Epithelial cell of esophagus (primary cell): Measurements from ENCODE around the gene OR1N1.
"Not testable (repeated sequence)": the region's sequence is repeated elsewhere in the genome, so short reads cannot be mapped to it uniquely, and the experiment has no call there.

Experiments
- DNase-seq: peaks from one replicate; pipeline ENCODE4 v3.0.0; 2010; ENCODE audit warnings: low read depth
- H3K4me3 ChIP-seq: 2 replicates; pipeline ENCODE4 v1.5.1; 2011; ENCODE audit warnings: mild to moderate bottlenecking, low read length, control low read depth
- TF ChIP-seq, protein P1 (sequence below): IDR thresholded peaks from 2 replicates; pipeline ENCODE4 v1.5.1; 2011; ENCODE audit warnings: low read depth, mild to moderate bottlenecking, low read length, control low read depth, inconsistent platforms; ENCODE audit not compliant: insufficient read depth; ENCODE audit errors: missing control alignments

OR1N1 gene

DNA sequence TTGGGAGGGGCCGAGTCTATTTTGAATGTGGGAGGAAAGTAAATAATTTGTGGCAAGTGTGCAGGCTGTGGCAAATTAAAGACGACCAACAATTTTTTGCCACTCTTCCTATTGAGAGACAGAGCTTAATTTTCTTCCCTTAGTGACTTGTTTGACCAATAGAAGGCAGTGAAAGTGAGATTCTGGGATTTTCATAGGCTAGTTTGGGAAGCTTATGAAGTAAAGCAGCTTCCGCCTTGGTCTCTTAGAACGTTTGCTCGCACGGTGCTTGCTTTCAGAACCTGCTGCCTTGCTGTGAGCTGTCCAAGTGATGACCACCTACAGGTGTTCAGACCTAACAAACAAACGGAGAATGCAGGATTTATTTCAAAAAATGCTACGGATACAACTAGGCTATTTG lies 19.1 kb upstream of the OR1N1 start:
- TF ChIP-seq, protein P1, sequence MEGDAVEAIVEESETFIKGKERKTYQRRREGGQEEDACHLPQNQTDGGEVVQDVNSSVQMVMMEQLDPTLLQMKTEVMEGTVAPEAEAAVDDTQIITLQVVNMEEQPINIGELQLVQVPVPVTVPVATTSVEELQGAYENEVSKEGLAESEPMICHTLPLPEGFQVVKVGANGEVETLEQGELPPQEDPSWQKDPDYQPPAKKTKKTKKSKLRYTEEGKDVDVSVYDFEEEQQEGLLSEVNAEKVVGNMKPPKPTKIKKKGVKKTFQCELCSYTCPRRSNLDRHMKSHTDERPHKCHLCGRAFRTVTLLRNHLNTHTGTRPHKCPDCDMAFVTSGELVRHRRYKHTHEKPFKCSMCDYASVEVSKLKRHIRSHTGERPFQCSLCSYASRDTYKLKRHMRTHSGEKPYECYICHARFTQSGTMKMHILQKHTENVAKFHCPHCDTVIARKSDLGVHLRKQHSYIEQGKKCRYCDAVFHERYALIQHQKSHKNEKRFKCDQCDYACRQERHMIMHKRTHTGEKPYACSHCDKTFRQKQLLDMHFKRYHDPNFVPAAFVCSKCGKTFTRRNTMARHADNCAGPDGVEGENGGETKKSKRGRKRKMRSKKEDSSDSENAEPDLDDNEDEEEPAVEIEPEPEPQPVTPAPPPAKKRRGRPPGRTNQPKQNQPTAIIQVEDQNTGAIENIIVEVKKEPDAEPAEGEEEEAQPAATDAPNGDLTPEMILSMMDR: no peak
- DNase-seq: no peak
- H3K4me3 ChIP-seq: no peak overlapping the region

DNA sequence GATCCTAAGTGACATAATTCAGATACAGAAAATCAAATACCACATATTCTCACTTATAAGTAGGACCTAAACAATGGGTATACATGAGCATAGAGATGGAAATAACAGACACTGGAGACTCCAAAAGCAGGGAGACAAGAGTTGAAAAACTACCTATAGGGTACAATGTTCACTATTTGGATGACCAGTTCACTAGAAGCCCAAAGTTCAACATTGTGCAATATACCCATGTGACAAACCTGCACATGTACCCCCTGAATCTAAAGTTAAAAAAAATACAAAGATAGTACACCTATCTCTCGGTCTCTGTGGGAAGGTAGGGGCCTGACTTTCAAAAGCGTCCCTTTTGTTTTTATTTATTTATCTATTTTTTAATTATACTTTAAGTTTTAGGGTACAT lies 11.7 kb upstream of the OR1N1 start:
- no peak for DNase-seq
- TF ChIP-seq, protein P1: no peak
- no peak overlapping the region for H3K4me3 ChIP-seq

- not testable (repeated sequence) for DNase-seq, H3K4me3 ChIP-seq
Measured at GRCh38 chr9:122537066-122537465, 10.0 kb upstream of the OR1N1 start.

DNA sequence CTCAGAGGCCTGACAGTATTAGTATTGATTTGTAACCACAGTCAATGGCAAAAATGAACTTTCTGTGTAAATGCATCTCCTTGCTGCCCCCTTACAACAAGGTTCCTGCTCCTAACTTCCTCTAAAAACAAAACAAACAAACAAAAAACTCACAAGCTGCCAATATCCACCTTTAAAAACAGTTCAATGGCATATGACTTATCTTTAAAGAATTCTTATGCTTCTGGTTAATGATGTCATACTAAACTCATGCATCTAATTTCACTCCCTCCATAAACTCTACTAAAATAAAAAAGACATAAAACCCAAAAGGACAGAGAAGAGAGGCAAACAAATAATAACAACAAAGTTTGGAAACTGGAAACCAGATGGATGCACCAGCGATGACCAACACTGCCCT lies 9.0 kb upstream of the OR1N1 start:
- TF ChIP-seq, protein P1: no peak
- H3K4me3 ChIP-seq: no peak overlapping the region
- no peak for DNase-seq

- H3K4me3 ChIP-seq, DNase-seq: not testable (repeated sequence)
Measured at GRCh38 chr9:122531157-122531556, 4.1 kb upstream of the OR1N1 start.

GRCh38 chr9:122526602-122527001 lies 491 bp downstream of the OR1N1 start:
- TF ChIP-seq, protein P1: no peak

GRCh38 chr9:122519376-122519775 lies 7.7 kb downstream of the OR1N1 start:
- H3K4me3 ChIP-seq: no peak overlapping the region
- DNase-seq: no peak
- TF ChIP-seq, protein P1: no peak

More at GRCh38 chr9:122526602-122527001, 491 bp downstream of the OR1N1 start:
- DNase-seq: no peak
- no peak overlapping the region for H3K4me3 ChIP-seq

- DNase-seq: no peak
- TF ChIP-seq, protein P1: no peak
- no peak within 1 kb of the TSS for H3K4me3 ChIP-seq
Measured at GRCh38 chr9:122518841-122519240, 8.3 kb downstream of the OR1N1 start, which contains the start of gene OR1J4. Gene OR1J4, plus strand, starts transcription at chr9:122519141. Its CDS starts 0 bp downstream, at chr9:122519141.
